Stimulated activated CD8-positive, alpha-beta memory T cell treated with anti-CD3 and anti-CD28 coated beads, Interleukin-12 subunit alpha, Interleukin-12 subunit beta, amount 100 ng/mL, for 1 hour (primary cell): ENCODE data around the gene TMEM271.
"Not testable (repeated sequence)": the region's sequence is repeated elsewhere in the genome, so short reads cannot be mapped to it uniquely, and the experiment has no call there.

Source experiments
- DNase-seq: peaks from one replicate; pipeline ENCODE4 v3.0.0-alpha.2; 2020; ENCODE audit warnings: low read depth

Gene TMEM271

GRCh38 chr4:561426-561825, 14.7 kb downstream of the TMEM271 start:
- no peak for DNase-seq

GRCh38 chr4:560731-561291, 15.3 kb downstream of the TMEM271 start:
- DNase-seq: no peak

GRCh38 chr4:560061-560460, 16.0 kb downstream of the TMEM271 start:
- no peak for DNase-seq

GRCh38 chr4:555566-556275, 20.4 kb downstream of the TMEM271 start:
- DNase-seq: no peak

GRCh38 chr4:554793-555320, 21.2 kb downstream of the TMEM271 start:
- not testable (repeated sequence) for DNase-seq

GRCh38 chr4:552019-552418, 24.1 kb downstream of the TMEM271 start:
- DNase-seq: no peak

GRCh38 chr4:550268-550667, 25.8 kb downstream of the TMEM271 start:
- not testable (repeated sequence) for DNase-seq

- DNase-seq: no peak
Measured at GRCh38 chr4:548976-549375, 27.1 kb downstream of the TMEM271 start.

GRCh38 chr4:545612-546011, 30.5 kb downstream of the TMEM271 start:
- DNase-seq: no peak

GRCh38 chr4:544386-545105, 31.5 kb downstream of the TMEM271 start:
- no peak for DNase-seq

- no peak for DNase-seq
Measured at GRCh38 chr4:541271-541670, 34.8 kb downstream of the TMEM271 start.

GRCh38 chr4:538542-539142, 37.5 kb downstream of the TMEM271 start:
- DNase-seq: no peak

GRCh38 chr4:537436-538264, 38.4 kb downstream of the TMEM271 start:
- no peak for DNase-seq

- DNase-seq: no peak
Measured at GRCh38 chr4:536351-536972, 39.6 kb downstream of the TMEM271 start.

- DNase-seq: no peak
Measured at GRCh38 chr4:535924-536281, 40.2 kb downstream of the TMEM271 start.

GRCh38 chr4:535181-535923, 40.7 kb downstream of the TMEM271 start:
- no peak for DNase-seq

- DNase-seq: no peak
Measured at GRCh38 chr4:534576-535151, 41.4 kb downstream of the TMEM271 start.

GRCh38 chr4:534101-534575, 42.0 kb downstream of the TMEM271 start:
- no peak for DNase-seq

- no peak for DNase-seq
Measured at GRCh38 chr4:533318-534100, 42.6 kb downstream of the TMEM271 start.
